Dedifferentiated amniotic fluid mesenchymal stem cell (primary cell): ENCODE data around the gene TSHZ2.
"Not testable (repeated sequence)": the region's sequence is repeated elsewhere in the genome, so short reads cannot be mapped to it uniquely, and the experiment has no call there.

Experiments used
- DNase-seq: peaks from one replicate; pipeline ENCODE4 v3.0.0-alpha.2; 2016; ENCODE audit errors: extremely low spot score

TSHZ2 gene

GRCh38 chr20:52964131-52964530, 8.0 kb upstream of the TSHZ2 start:
- DNase-seq, result no peak

DNA sequence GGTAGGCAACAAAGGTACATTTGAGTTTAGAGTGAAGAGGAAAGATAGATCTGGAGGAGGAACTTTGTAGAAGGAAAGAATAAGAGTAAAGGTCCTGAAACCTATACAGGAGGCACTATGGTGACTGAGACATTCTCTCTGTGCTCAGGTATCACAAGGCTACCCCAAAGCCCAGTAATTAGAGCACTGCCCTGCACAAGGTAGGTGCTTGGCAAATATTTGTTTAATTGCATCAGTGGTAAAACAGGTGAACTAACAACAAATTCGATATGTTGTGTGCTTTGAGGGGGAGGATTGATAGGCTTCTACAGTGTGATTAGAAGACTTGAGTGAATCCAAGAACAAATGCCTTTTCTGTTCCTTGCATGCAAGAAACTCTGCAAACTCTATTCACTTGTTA, 6.8 kb upstream of the TSHZ2 start:
- DNase-seq, result no peak

- DNase-seq, result no peak
These were observed 6.3 kb upstream of the TSHZ2 start for GRCh38 chr20:52965819-52966218.

DNA sequence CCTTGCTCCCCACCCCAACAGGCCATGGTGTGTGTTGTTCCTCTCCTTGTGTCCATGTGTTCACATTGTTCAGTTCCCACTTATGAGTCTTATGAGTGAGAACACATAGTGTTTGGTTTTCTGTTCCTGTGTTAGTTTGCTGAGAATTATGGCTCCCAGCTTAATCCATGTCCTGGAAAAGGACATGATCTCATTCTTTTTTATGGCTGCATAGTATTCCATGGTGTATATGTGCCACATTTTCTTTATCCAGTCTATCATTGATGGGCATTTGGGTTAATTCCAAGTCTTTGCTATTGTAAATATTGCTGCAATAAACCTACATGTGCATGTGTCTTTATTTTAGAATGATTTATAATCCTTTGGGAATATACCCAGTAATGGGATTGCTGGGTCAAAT, 5.6 kb upstream of the TSHZ2 start:
- not testable (repeated sequence) for DNase-seq

DNA sequence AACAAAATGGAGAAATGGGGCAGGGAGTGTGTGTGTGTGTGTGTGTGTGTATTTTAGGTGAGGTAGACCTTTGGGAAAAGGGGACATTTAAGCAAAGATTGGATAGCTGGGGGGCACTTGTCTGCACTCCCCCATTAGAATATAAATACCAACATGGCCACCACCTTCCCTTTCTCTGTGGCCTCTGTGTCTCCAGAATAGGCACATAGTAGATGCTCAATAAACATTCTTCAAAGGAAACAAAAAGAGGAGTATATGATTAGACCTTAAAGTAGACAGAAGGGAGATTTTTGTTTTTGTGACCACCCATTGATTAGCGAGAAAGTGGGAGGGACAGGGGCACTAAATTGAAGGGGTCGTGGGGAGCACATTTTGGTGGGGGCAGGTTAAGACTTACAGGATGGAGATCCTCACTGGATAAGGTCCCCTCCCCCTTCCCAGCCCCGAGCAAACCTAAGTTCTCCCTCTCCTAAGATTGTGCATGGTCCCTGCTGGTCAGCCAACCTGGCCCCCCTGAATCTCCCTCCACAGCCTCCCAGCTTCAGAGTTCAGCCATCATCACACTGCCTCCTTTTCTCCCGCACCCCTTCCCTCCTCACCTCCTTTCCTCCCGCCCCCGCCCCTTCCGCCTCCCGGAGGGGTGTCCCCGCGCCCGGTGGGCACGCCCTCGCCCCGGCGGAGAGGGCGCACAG, 514 bp upstream of the TSHZ2 start:
- DNase-seq, result no peak

DNA sequence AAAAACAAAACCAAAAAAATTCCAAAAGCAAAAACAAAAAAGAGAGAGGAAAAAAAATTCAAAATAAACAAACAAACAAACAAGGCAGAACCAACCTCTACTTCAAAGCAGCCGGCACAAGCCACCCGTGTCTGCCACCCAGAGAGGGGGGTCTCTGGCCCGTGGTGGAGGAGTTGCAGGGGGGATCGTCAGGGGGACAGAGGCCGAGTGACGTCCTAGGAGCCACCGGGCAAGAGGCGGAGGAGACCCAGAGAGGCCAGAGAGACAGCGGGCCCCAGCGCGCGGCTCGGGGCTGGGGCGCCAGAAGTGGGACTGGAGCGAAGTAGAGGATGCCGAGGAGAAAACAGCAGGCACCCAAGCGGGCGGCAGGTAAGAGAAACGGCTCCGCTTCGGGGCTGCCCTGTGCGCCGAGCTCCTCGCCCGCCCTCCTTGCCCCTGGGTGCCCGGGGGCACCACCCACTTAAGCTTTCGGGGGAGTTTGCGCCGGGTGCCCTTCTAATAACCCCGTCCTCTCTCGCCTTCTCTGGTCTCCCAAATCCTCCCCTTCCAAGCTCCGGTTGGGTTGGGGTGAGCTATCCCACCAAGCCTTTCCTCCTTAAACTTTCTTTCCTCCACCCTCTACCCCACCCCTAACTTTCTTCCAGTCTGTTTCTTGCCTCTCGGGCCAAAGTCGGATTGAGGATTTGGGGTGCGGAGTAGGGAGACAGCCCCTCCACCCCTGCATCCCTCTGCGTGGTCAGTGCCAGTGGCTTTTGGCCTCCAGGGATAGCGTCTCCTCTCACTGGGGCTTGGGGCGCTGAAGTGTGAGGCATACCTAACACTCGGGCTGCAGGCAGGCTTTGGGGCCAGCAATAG, 1.0 kb downstream of the TSHZ2 start:
- DNase-seq, result no peak

DNA sequence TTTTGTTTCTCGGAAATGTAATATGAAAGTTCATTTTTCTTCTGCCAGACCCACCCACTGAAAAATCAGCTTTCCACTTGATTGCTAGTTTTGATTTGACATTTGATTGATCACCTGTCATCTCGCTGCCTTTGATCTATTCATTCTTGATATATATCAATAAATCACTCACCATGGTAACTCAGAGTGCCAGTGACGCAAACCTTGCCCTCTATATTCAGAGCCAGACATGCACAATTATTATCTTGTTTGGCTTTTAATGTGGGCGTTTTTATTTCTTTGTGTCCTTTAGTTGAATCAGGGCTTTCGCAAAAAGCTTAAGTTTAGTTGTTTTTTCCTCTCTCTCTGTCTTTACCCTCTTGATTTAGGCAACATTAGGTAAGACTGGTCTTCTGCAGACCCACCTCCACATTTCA, 2.0 kb downstream of the TSHZ2 start:
- DNase-seq, result no peak

- DNase-seq, result no peak
These were observed 3.0 kb downstream of the TSHZ2 start for GRCh38 chr20:52975029-52975732.

DNA sequence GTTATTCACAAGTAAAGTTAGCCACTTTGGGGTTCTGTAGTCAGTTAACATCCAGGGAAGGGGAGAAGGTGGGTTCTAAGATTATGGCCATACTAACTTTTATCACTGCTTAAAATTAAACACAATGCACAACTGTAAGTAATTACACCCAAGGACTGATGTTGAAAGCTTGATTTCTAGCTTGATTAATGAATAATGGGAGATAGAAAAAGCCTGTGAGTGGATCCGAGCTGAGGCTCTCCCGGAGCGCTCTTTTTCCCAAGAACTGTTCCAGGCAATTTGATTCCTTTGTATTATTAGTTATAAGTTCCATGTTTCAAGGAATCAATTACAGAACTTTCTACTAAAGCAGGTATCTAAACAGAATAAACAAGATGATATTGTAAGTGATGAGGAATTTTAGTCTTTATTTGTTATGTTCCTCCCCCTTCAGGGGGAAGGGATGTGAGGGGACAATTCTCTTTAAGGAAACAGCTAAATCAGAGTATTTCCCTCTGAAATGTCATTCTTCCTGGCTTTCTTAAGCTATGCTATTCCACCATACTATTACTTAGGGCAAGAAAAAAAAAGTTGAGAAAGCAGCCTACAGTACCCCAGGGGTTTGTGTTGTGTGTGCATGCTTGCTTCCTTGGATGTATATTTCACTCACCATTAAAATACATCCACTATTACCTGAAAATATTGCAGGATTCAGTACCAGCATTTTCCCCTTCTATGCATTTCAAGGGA, 3.8 kb downstream of the TSHZ2 start:
- DNase-seq, result no peak

GRCh38 chr20:52978851-52979250, 6.7 kb downstream of the TSHZ2 start:
- no peak for DNase-seq

GRCh38 chr20:52981051-52981450, 8.9 kb downstream of the TSHZ2 start:
- DNase-seq, result no peak

GRCh38 chr20:52983726-52984450, 11.7 kb downstream of the TSHZ2 start:
- DNase-seq, result no peak

DNA sequence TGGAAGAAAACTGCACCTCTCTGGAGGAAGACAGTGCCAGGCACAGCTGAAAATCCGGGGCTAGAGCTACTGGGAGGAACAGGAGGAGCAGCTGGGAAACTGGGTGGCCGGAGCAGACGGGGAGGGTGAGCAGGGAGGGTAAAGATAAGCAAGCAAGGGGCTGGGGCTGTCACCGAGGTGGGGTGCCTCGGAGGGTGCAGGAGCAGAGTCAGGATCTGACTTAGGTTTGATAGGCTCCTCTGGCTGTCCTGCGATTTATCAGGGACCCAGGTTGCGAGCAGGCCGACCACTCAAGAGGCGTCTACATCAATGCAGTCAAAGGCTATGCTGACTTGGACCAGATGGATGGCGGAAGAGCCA, 12.3 kb downstream of the TSHZ2 start:
- DNase-seq, result no peak

DNA sequence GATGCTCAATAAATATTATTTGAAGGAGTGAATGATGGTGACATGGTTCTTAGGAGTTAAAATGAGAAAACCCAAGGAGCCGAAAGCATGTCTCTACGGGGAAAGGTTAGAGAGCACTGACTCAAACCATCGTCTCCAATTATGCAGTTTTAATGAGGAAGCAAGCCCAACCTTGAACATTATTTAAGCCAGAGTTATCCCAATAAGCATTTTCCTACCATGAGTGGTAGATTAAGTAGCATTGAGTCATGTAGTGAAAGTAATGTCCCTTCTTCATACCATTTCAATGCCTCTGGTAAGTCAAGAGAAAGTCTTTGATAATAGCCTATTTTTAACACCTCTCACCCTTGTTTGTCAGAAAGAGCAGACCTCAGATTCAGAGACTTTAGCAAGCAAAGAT, 13.5 kb downstream of the TSHZ2 start:
- no peak for DNase-seq

DNA sequence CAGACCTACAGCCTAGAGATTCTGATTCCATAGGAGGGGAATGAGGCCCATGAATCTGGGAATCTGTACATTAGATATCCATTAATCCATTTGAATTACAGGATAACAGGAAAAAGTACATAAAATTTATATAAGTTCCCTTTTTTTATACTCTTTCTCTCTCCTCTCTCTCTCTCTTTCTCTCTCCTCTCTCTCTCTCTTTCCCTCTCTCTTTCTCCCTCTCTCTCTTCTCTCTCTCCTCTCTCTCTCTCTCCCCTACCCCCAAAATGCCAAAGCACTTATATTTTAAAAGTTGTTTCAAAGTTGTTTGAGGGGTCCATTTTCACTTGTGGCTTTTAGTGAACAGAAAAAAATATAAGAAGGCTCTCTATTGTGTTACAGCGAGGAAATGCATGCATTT, 15.1 kb downstream of the TSHZ2 start:
- no peak for DNase-seq

- no peak for DNase-seq
These were observed 19.7 kb downstream of the TSHZ2 start for GRCh38 chr20:52991830-52992229.

DNA sequence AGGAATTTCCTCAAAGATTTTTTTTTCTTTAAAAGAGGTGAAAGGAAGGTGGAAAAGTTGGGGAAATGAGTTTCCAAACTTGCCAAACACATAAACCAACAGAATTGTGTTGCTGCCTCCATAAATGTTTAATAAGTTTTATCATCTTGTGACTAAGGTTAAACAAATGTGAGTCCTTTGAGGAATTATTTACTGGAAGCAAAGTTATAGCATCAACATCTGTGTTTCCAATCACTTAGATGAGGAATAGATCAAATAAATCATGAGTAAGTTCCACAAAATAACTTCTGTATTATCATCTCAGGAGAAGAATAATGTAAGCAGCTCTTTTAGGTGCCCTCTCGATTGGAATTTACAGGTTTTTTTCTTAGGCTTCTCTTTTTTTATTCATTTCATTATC, 20.5 kb downstream of the TSHZ2 start:
- no peak for DNase-seq

GRCh38 chr20:52993076-52993475, 20.9 kb downstream of the TSHZ2 start:
- DNase-seq, result no peak

DNA sequence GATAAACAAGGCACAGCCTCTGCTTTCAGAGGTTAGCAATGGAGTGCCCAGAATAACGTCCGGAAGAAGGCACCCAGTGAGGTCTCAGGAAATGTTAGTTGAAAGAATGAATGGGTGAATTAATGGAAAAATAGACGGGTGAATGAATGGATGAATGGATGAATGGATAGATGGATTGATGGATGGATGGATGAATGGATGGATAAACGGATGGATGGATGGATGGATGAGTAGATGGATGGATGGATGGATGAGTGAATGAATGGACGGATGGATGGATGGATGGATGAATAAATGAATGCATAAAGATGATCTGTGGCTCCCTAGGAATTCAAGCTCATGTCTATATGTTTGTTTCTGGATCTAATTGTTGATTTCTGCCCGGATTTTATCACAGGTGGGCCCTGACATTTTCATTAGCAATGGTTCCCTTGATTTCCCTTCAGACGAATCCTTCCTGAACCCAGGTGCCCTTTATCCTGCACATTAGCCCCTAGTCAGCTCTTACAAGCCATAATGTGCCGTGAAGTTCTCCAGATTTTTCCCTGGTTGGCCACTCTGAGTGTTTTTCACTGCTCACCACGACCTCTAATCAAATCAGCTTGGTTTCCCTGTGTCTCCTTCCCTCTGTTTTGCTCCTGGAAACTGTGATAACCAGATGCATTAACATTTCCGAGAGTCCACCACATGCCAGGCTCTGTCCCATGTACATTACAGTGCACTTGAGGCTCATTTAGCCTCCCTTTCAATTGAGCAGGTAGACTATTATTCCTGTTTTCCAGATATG, 22.2 kb downstream of the TSHZ2 start:
- DNase-seq, result no peak

DNA sequence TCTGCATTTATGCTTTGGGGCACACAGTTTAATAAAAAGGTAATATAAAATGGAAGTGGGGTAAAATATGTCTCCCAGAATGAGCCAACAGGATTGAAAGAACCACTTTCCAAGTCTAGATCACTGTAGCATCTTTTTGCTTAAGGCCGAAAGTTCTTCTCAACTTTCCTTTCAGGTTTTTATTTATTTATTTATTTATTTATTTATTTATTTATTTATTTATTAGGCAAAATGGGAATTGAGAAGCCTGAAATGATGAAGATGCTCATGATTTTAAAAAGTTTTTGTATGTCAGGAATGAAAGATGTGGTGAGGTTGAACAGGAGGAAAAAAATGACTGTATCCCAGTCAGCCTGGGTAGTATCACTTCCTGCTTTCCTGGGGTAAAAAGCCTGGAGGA, 24.0 kb downstream of the TSHZ2 start:
- no peak for DNase-seq

GRCh38 chr20:52996658-52997057, 24.5 kb downstream of the TSHZ2 start:
- no peak for DNase-seq
